Measurements from ENCODE around the gene EDIL3.

EDIL3 gene

DNA sequence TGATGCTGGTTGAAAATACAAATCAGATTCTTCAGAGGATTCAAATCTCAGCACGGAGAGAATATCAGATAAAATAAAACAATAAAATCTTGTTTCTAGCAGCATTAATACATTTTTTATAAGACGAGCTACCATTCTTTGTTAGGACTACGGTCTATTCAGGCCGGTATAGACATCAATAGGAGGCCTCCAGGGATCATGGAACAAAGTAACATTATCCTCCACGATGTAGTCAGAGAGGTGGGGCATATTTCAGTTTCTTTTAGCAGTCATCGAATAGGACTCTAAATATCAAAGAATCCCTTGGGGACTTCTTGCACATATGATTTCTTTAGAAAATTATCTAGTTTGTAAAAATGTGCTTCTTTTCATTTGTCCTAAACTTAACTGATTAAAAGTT lies 438.2 kb downstream of the EDIL3 start:
- no peak for DNase-seq

DNA sequence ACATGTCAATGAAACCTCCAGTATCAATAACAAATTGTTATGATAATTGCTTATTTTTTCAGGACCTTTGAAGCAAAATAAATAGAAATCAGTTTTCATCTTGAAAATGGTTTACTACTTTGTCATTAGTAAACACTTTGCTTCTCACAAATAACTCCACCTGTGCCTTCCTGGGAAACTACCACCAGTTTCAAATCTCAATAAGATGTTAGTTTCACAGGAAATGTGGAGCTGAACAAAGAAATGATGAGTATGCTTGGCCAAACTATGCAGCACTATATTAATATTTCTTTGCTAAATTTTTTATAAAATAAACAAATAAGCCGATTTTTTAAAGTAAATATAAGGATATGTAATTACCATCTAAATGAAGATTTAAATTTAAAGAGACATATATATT lies 442.5 kb downstream of the EDIL3 start:
- no peak for DNase-seq

DNA sequence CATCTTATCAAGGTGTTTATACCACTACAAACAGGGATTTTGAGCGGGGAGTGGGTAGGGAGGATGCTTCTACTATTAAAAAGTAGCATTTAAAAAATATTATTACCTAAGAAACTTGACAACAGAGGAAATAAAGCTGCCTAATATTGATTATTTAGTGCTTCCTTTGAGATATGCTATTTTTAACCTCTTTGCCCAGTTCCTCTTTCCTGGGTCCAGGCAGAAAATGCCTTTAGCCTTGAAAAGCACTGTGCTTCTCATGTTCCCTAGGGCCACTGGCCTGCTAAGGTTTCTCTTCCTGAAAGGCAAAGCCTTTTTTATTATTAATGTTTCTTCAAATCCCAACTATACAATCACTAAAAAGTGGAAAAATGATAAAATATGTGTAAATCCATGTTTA lies 446.8 kb downstream of the EDIL3 start:
- no peak for DNase-seq

DNA sequence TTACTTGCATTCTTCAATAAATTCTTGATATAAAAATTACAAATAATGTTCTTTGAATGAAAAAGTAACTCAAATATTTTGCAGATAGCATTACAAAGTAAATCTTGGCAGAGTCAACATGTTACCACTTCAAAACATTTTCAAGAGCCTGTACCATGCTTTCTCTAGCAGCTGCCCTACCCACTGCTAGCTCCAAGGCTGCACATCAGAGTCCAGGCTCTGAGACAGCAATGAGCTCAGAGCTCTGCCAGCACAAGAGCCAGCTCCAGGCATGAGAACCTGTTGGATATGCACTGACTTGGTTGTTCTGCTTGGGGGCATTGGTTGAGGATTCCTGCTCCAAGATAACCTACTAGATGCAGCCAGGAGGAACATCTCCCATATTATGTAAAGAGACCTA lies 452.7 kb downstream of the EDIL3 start:
- no peak for DNase-seq

DNA sequence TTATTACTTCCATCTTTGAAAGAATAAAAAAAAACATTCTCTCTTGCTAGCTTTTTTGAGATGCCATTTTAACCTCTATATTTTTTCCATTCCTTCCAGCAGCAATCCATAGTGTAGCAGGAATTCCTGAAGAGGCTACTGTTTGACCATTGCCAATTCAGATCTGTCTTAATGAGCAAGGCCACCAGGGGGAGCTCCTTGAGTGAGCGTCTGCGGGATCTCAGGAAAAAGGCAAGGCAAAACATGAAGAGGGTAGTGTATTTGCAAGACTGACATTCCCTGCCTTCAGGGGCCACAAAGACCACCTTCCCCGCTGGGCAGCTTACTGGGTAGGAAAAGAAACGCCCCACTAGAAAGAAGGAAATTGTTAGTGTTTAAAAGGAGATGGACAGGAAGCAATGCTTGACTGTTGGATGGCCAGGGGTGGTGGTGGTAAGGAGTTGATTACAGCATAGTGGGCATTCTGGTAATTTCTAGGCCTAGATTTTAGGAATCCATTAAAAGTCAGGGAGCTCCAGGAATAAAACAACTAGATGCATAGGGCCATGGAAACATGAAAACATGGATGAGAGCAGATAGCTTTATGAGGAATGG lies 457.4 kb downstream of the EDIL3 start:
- peak; percentile 60 for DNase-seq

GRCh38 chr5:83925955-83926337 lies 458.7 kb downstream of the EDIL3 start:
- no peak for DNase-seq

DNA sequence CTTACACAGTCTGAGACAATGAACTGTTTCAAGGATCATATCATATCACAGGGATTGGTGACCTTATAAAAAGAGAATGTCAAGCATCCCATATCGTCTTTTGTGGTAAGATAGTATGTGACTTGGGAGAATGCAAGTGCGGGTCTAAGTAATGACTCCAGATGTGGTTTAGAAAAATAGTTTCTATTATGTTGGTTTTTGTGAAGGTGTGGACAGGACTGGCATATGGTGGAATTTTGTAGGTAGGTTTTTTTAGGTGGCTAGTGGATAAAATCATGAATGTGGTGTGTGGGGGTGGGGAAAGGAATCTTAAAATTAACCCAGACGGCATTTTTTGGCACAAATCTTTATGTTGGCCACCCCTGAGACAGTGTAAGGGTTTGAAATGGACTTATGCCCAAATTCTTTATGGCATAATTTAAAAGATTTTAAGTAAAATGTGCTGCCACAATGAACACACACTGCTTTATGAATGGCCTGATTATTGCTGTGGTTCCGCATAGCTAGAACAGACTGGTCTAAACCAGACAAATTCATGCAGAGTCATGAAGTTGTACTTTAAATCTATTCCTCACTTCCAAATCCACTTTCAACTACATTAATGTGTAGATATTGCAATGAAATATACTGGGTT lies 459.2 kb downstream of the EDIL3 start:
- DNase-seq, result peak; percentile 57

GRCh38 chr5:83924891-83925290 lies 459.8 kb downstream of the EDIL3 start:
- DNase-seq, result no peak

GRCh38 chr5:83924171-83924570 lies 460.5 kb downstream of the EDIL3 start:
- DNase-seq, result peak; percentile 3

DNA sequence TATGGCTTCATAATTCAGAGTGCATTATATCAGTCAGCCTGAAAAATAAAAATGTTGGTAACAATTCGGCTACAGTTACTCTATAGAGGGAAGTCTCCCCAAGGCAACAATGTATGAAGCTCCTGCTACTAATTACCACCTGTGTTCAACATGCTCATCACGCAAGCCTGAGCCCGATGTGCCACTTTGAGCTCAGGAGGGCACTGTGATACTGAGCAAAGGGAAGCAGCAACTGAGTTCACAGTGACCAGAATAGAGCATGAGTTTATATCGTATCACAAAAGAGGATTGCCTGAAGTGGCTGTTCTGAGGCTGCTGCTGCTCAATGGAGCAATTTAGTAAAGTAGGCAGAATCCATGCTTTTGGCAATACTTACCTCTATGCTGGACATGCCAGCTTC lies 462.0 kb downstream of the EDIL3 start:
- no peak for DNase-seq

DNA sequence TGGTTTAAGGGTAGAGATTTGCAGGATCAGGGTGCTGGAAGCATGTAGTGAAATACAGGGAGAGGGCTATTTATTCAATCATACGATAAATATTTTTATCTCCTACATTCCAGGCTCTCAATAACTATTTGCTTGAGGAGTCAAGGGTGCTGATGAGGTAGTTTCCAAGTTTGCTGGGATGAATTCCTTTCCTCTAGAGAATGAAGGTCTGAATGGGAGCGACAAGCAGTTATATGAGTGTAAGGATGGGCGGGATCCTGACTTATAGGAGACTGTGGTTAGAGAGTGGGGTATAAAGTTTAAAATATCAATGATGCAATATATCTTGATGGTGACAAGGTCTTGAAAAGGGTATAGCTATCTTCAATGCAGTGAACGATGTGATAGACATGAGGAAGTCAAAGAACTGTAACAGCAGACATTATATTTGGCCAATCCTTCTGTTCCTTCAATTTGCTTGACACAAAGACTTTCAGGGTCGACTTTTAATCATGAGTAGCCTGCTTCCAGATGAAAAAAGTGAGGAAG lies 462.9 kb downstream of the EDIL3 start:
- DNase-seq, result no peak

DNA sequence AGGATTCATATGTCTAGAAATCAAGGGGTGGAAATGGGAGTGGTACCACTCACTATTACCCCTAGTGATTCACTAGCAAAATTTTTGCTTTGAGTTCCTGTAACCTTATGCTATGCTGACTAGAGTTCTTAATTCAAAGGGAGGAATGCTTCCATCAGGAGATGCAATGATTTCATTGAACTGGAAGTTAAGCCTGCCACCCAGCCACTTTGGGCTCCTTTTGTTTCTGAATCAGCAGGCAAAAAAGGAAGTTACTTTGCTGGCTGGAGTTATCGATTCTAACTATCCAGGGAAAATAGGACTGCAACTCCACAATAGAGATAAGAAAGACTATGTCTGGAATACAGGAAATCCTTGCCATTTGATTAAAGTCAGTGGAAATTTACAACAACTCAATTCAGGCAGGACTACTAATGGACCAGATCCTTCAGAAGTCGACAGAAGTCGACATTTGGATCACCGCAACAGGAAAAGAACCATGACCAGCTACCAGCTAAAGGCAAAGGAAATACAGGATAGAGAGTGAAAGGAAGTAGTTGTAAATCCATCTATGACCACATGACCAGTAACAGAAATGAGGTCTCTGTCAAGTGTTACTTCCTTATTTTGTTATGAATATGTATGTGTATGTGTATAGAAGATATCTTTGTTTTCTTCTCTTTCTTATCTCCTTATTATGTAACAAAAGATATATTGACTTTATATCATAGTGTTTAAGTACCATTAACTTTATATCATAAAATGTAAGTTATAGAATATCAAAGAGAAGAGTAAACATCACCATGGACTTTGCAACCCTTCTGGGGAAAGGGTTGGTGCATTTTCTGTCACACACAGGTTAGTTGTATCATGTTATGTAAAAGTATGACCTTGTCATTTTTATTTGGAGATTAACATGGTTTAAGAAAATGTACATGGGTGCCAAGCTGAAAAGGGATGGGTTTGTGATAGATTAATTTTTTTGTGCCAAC lies 465.3 kb downstream of the EDIL3 start:
- DNase-seq, result no peak

DNA sequence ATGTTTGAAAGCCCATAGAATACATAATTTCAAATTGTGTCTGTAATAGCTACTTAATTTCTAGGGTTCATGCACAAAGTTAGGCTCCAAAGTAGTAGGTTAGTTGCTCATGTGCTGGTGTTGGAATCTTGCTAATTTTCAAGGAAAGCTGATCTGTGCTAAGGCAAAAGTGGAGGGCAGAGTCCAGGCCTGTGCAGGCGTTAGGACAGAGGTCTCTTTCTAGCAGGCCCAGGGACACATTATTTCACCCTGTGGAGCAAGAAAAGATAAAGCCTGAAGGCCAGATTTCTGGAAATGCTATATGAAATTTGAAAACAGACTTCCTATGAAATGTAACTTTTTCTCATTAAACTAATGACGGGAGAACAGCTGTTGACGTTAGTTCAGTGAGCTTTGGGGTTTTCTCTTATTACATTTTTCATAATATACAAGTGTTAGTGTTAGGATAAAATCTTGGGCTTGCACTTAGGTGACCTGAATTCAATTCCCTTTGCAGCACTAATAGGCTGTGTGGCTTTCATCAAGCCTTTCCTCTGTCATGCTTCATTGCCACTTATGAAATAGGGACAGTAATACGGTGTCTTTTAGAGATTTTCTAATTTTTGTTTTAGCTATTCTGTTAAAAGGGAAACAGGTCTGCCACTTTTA lies 467.3 kb downstream of the EDIL3 start:
- no peak for DNase-seq

DNA sequence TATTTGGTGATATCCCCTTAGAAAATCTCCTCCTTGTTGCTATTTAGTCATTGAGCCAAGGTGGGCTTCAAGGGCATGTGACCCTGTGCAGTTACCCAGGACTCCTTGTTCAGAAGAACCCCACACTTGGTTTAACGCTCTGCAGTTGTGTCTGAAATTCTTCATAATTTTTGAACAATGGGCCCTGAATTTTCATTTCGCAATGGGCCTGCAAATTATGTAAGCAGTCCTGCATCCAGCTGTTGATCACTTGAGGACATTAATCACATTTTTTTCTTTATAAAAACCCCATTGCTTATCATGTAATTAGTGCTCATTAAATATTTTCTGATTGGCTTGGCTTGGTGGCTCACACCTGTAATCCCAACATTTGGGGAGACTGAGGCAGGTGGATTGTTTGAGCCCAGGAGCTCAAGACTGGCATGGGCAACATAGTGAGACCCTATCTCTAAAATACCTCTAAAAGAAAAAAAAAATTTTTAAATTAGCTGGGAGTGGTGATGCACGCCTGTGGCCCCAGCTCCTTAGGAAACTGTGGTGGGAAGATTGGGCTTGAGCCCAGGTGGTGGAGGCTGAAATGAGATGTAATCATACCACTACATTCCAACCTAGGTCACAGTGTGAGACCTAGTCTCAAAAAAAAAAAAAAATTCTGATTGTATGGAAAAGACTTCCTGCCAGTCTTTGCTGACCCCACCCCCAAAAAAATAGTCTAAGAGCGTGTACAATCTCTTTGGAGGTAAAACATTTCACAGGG lies 469.8 kb downstream of the EDIL3 start:
- DNase-seq, result no peak

GRCh38 chr5:83914199-83914598 lies 470.5 kb downstream of the EDIL3 start:
- no peak for DNase-seq

DNA sequence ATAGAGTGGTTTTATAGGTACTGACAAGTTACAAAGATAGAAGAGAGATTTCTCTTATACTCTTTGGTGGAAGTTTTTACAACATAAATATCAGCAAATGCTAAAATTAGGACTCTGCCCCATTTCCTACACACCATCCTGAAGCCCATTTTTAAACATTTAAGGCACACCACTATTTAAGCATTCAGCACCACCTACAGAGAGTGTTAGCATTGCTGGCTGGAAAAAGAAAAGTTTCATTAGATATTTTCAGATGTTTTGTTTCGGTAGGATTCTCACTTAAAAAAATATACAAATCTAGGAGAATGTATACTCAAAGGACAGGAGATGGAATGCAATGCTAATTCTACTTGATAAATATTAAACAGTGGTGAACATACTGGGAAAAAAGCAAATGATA lies 471.1 kb downstream of the EDIL3 start:
- DNase-seq, result no peak

DNA sequence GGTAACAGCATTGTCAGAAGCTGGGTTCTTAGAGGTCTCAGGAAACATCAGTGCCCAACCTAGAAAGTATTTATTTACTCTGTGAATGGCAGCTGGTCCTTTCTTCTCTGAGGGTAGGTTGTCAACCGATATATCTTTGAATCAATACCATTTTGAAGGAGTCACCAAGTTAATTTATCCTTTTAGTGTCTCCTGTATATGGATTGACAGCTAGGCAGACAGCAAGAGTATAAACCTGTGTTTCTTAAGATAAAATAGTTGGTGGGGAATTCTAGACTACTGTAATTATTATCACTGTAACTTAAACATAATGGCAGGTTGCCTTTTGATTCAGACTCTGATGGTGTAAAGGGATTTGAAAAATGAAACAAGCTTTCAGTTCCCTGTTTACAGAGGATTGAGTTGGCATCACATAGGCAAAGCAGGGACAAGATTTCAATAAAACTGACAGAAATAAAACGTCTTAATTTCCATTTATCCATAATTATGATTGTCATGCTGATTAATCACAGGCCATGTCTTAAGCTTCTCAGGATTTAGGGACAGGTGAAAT lies 473.2 kb downstream of the EDIL3 start:
- no peak for DNase-seq

- DNase-seq, result no peak
These were observed 484.4 kb downstream of the EDIL3 start for GRCh38 chr5:83900306-83900705.

- no peak for DNase-seq
These were observed 485.2 kb downstream of the EDIL3 start for GRCh38 chr5:83899326-83899970.

DNA sequence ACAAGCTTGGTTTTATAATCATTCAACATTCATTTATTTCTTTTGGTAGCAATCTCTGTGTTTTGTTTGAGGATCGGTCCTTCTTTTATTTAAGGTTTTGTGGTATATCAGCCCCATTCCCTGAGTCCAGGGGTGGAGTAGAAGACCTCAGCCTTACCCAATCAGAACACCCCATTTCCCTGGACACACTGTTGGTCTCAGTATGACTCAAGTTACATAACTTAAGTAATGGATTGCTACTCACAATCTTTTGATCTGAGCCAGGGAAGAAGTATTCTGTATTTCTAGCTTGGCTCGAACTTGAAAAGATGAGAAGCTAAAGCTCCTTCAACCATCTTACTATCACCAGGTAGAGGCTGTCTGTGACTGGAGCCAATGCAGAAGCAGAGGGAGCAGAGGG lies 488.8 kb downstream of the EDIL3 start:
- no peak for DNase-seq

DNA sequence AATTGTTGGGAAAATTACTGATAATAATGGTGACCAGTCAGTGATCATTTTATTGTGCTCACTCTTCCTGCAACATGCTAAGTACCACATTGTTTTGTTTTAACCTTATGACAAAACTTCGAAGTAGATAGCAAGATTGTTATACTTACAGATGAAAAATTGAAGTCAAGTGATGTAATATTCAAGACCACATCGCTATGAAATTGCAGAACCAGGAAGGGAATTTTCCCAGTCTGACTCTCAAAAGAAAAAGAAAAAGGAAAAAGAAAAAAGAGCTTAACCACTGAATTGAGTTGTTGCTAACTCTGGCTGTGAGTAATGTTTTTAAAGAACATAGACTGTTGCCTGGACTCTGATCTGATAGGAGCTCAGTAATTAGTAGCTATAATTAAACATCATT lies 493.4 kb downstream of the EDIL3 start:
- DNase-seq, result no peak
